ENCODE data around the gene MACO1. TPM values are rescaled to one million over a fixed set of nuclear protein-coding genes. Genes with fewer than 3 reads are reported as not detected.
"Not testable (repeated sequence)": the region's sequence is repeated elsewhere in the genome, so short reads cannot be mapped to it uniquely, and the experiment has no call there.

The MACO1 gene
- total RNA-seq, 1 experiment from 2014 or later = 16.3 TPM

- Histone ChIP-seq H2BK120ac (ENCODE audit: low read depth, low read length, poor library complexity, severe bottlenecking) (no peak overlapping the region), H4K91ac (ENCODE audit: insufficient read length, low read depth, low read length) (no peak overlapping the region), H3K14ac (ENCODE audit: insufficient read depth, low read length) (no peak overlapping the region), H2BK5ac (ENCODE audit: insufficient read length, low read length) (no peak overlapping the region), H2AK5ac (ENCODE audit: insufficient read length, low read length) (no peak overlapping the region), H4K20me1 (ENCODE audit: control insufficient read depth, insufficient read depth, insufficient read length) (no peaks in the 10 kb centered on the region), H2BK15ac (ENCODE audit: low read depth, low read length) (no peak overlapping the region), H3K27ac (ENCODE audit: insufficient read length, low read depth, low read length) (no peak overlapping the region), H3K23me2 (ENCODE audit: insufficient read length, low read depth, low read length, poor library complexity, severe bottlenecking) (no peaks in the 10 kb centered on the region), H3K79me1 (ENCODE audit: insufficient read depth, low read depth, low read length, poor library complexity, severe bottlenecking) (no peaks in the 10 kb centered on the region), H3K4me2 (ENCODE audit: insufficient read depth, insufficient read length, low read length) (no peak overlapping the region), H3K9ac (ENCODE audit: extremely low read depth, insufficient read length, low read length) (no peak overlapping the region), H3K18ac (ENCODE audit: insufficient read length, low read depth, low read length) (no peak overlapping the region), H2AFZ (ENCODE audit: low read length) (no peak overlapping the region), H3K79me2 (ENCODE audit: insufficient read depth, low read length) (no peaks in the 10 kb centered on the region), H3T11ph (ENCODE audit: low read length) (no peak overlapping the region), H3K4ac (ENCODE audit: low read depth, low read length) (no peak overlapping the region), H2BK12ac (ENCODE audit: insufficient read length, low read depth, low read length) (no peak overlapping the region), H2BK20ac (ENCODE audit: low read depth, low read length, poor library complexity, severe bottlenecking) (no peak overlapping the region), H4K5ac (ENCODE audit: insufficient read length, low read depth, low read length) (no peak overlapping the region), H3K56ac (ENCODE audit: insufficient read length, low read depth, low read length) (no peak overlapping the region), H3K9me3 (ENCODE audit: control insufficient read depth, low read depth, low read length) (no peaks in the 10 kb centered on the region), H3K23ac (ENCODE audit: insufficient read length, low read depth, low read length) (no peak overlapping the region), H3K4me1 (ENCODE audit: insufficient read depth, low read length) (no peaks in the 10 kb centered on the region), H4K8ac (replicated peaks; ENCODE audit: insufficient read length, low read depth, low read length) (no peak overlapping the region), H3K27me3 (ENCODE audit: insufficient read depth, low read length) (no peaks in the 10 kb centered on the region)
- H3K4me3 Mint-ChIP-seq = no peak overlapping the region
- no CpG with 5 or more reads among the region's 3 CpGs for WGBS (ENCODE audit: extremely low coverage, insufficient read length, low lambda C conversion rate)
- H3K36me3 Mint-ChIP-seq (ENCODE audit: insufficient read depth in 1 of 3, low read depth in 3 of 3) = peaks cover 5 to 31% (median 12%) of the 10 kb centered on the region in 3 experiments; a peak in 5 of 7 replicates
- TF ChIP-seq CTCF (conservative IDR thresholded peaks at IDR 0.05) = no peak
- no peaks in the 10 kb centered on the region for H3K4me1 Mint-ChIP-seq
- no peaks in the 10 kb centered on the region for H3K9me3 Mint-ChIP-seq
- no peaks in the 10 kb centered on the region for H3K27me3 Mint-ChIP-seq (ENCODE audit: low read depth)
- no peak for DNase-seq
- H3K27ac Mint-ChIP-seq = no peak overlapping the region
Measured at GRCh38 chr1:25460020-25460419, 29.3 kb downstream of the MACO1 start.

GRCh38 chr1:25460816-25461215 is 30.1 kb downstream of the MACO1 start:
- H3K9ac ChIP-seq (ENCODE audit: extremely low read depth, insufficient read length, low read length); H3K27ac ChIP-seq (ENCODE audit: insufficient read length, low read depth, low read length); H3K27me3 Mint-ChIP-seq (ENCODE audit: low read depth); H3K79me2 ChIP-seq (ENCODE audit: insufficient read depth, low read length); H3K14ac ChIP-seq (ENCODE audit: insufficient read depth, low read length); H3K23ac ChIP-seq (ENCODE audit: insufficient read length, low read depth, low read length); H3K4me1 Mint-ChIP-seq; H3K18ac ChIP-seq (ENCODE audit: insufficient read length, low read depth, low read length); H2AK5ac ChIP-seq (ENCODE audit: insufficient read length, low read length); H2BK5ac ChIP-seq (ENCODE audit: insufficient read length, low read length); H2AFZ ChIP-seq (ENCODE audit: low read length); H3T11ph ChIP-seq (ENCODE audit: low read length); H3K27ac Mint-ChIP-seq; H3K9me3 ChIP-seq (ENCODE audit: control insufficient read depth, low read depth, low read length); H2BK120ac ChIP-seq (ENCODE audit: low read depth, low read length, poor library complexity, severe bottlenecking); H3K4me2 ChIP-seq (ENCODE audit: insufficient read depth, insufficient read length, low read length); H3K4ac ChIP-seq (ENCODE audit: low read depth, low read length); H3K56ac ChIP-seq (ENCODE audit: insufficient read length, low read depth, low read length); H3K23me2 ChIP-seq (ENCODE audit: insufficient read length, low read depth, low read length, poor library complexity, severe bottlenecking); H4K20me1 ChIP-seq (ENCODE audit: control insufficient read depth, insufficient read depth, insufficient read length); H3K27me3 ChIP-seq (ENCODE audit: insufficient read depth, low read length); H3K4me3 Mint-ChIP-seq; H2BK12ac ChIP-seq (ENCODE audit: insufficient read length, low read depth, low read length); DNase-seq; H4K8ac ChIP-seq (replicated peaks; ENCODE audit: insufficient read length, low read depth, low read length); H3K4me1 ChIP-seq (ENCODE audit: insufficient read depth, low read length); H2BK15ac ChIP-seq (ENCODE audit: low read depth, low read length); H3K9me3 Mint-ChIP-seq; H2BK20ac ChIP-seq (ENCODE audit: low read depth, low read length, poor library complexity, severe bottlenecking); H4K5ac ChIP-seq (ENCODE audit: insufficient read length, low read depth, low read length); H4K91ac ChIP-seq (ENCODE audit: insufficient read length, low read depth, low read length); H3K79me1 ChIP-seq (ENCODE audit: insufficient read depth, low read depth, low read length, poor library complexity, severe bottlenecking): not testable (repeated sequence)
- WGBS (ENCODE audit: extremely low coverage, insufficient read length, low lambda C conversion rate) = no CpG with 5 or more reads among the region's 4 CpGs
- H3K36me3 Mint-ChIP-seq (ENCODE audit: insufficient read depth in 1 of 3, low read depth in 3 of 3) = peaks cover 5 to 27% (median 12%) of the 10 kb centered on the region in 3 experiments; a peak in 5 of 7 replicates
